Smooth muscle cell (in vitro differentiated cells): ENCODE results near the gene GPR62. TPM values are rescaled to one million over a fixed set of nuclear protein-coding genes. Genes with fewer than 3 reads are reported as not detected.

Source experiments
- DNase-seq: peaks from one replicate; lab custom pipeline; 2025; ENCODE audit not compliant: unreplicated experiment; lab: John Stamatoyannopoulos, UW
- H2AFZ ChIP-seq: fragments of 200-600 bp; sonication (generic); 2 replicates; pipeline ENCODE4 v1.6.0; 2016; ENCODE audit warnings: antibody characterized with exemption, low read depth, mild to moderate bottlenecking
- H3F3A ChIP-seq: fragments of 200-600 bp; sonication (generic); 2 replicates; pipeline ENCODE4 v1.6.0; 2017; ENCODE audit warnings: antibody characterized with exemption, low read depth
- H3K27ac ChIP-seq: fragments of 200-600 bp; sonication (generic); 2 replicates; pipeline ENCODE4 v1.5.1; 2016; ENCODE audit warnings: low read depth, mild to moderate bottlenecking
- H3K27me3 ChIP-seq: fragments of 200-600 bp; sonication (generic); 2 replicates; pipeline ENCODE4 v1.6.1; 2016; ENCODE audit warnings: low read depth, mild to moderate bottlenecking
- H3K36me3 ChIP-seq: fragments of 200-600 bp; sonication (generic); 2 replicates; pipeline ENCODE4 v1.5.1; 2016; ENCODE audit warnings: low read depth
- H3K4me1 ChIP-seq: fragments of 200-600 bp; sonication (generic); 2 replicates; pipeline ENCODE4 v1.5.1; 2016; ENCODE audit warnings: low read depth
- H3K4me2 ChIP-seq: fragments of 200-600 bp; sonication (generic); 2 replicates; pipeline ENCODE4 v1.6.0; 2016; ENCODE audit warnings: mild to moderate bottlenecking
- H3K4me3 ChIP-seq: fragments of 200-600 bp; sonication (generic); 2 replicates; pipeline ENCODE4 v1.5.1; 2016; ENCODE audit warnings: mild to moderate bottlenecking
- H3K79me2 ChIP-seq: fragments of 200-600 bp; sonication (generic); 2 replicates; pipeline ENCODE4 v1.6.0; 2016; ENCODE audit warnings: low read depth, mild to moderate bottlenecking
- H3K9ac ChIP-seq: fragments of 200-600 bp; sonication (generic); 2 replicates; pipeline ENCODE4 v1.6.0; 2016; ENCODE audit warnings: low read depth
- H3K9me3 ChIP-seq: fragments of 200-600 bp; sonication (generic); replicated peaks from 2 replicates; pipeline ENCODE4 v1.5.1; 2016; ENCODE audit warnings: low read depth
- H4K20me1 ChIP-seq: fragments of 200-600 bp; sonication (generic); 2 replicates; pipeline ENCODE4 v1.6.0; 2016; ENCODE audit warnings: low read depth
- WGBS: methylation state at CpG from one replicate; pipeline ENCODE4 v1.1.7; 2016; ENCODE audit warnings: low lambda C conversion rate; 5-methylcytosine and 5-hydroxymethylcytosine counted together
- polyA plus RNA-seq: library from polyadenylated mRNA; unstranded; fragments of >200 nt; fragmentation: Nextera tagmentation; extraction: Ambion mirVana; gene quantifications from 2 replicates; pipeline ENCODE4 v1.2.1, GENCODE V29; 2016
- total RNA-seq: library from RNA; depleted of rRNA; stranded (reverse); fragments of >200 nt; gene quantifications from 2 replicates; pipeline ENCODE4 v1.2.3, GENCODE V29; 2014
- TF ChIP-seq, protein P1 (sequence below): fragments of 200-600 bp; sonication (generic); IDR thresholded peaks from 2 replicates; pipeline ENCODE4 v1.5.1; 2017; ENCODE audit warnings: borderline replicate concordance, mild to moderate bottlenecking, antibody characterized with exemption; ENCODE audit not compliant: insufficient read depth, poor library complexity, severe bottlenecking

The GPR62 gene
- total and polyA plus RNA-seq, 2 experiments from 2014 or later, result 0.09 to 0.18 TPM

DNA sequence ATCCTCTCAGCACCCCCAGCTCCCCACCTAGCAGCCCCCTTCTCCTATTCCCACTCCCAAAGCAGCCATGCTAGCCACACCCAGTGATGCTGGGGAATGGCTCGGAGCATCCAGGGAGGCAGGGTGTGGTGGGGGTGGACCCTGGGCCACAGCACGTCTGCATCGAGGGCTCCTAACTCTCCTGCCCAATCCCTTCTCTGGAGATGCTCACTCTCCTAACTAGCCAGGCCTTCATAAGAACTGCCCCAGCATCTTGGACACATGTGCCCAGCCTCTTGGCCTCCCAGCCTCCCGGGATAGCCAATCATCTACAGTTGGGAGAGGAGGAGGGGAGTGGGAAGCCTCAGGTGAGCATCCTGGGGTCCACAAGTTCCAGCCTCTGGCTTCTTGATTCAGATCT lies 9.3 kb downstream of the GPR62 start:
- Histone ChIP-seq H3K79me2 (peaks cover 36% of the 10 kb centered on the region), H3K9ac (no peak overlapping the region), H4K20me1 (peaks cover 45% of the 10 kb centered on the region), H3F3A (peaks cover 11% of the 10 kb centered on the region), H3K4me2 (no peak overlapping the region), H3K4me3 (no peak overlapping the region), H3K9me3 (no peaks in the 10 kb centered on the region), H3K27ac (no peak overlapping the region), H3K36me3 (no peaks in the 10 kb centered on the region), H3K27me3 (no peaks in the 10 kb centered on the region), H2AFZ (no peak overlapping the region), H3K4me1 (peaks cover 45% of the 10 kb centered on the region)
- no peak for DNase-seq
- TF ChIP-seq, protein P1, sequence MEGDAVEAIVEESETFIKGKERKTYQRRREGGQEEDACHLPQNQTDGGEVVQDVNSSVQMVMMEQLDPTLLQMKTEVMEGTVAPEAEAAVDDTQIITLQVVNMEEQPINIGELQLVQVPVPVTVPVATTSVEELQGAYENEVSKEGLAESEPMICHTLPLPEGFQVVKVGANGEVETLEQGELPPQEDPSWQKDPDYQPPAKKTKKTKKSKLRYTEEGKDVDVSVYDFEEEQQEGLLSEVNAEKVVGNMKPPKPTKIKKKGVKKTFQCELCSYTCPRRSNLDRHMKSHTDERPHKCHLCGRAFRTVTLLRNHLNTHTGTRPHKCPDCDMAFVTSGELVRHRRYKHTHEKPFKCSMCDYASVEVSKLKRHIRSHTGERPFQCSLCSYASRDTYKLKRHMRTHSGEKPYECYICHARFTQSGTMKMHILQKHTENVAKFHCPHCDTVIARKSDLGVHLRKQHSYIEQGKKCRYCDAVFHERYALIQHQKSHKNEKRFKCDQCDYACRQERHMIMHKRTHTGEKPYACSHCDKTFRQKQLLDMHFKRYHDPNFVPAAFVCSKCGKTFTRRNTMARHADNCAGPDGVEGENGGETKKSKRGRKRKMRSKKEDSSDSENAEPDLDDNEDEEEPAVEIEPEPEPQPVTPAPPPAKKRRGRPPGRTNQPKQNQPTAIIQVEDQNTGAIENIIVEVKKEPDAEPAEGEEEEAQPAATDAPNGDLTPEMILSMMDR, result no peak
- WGBS, result 86% methylated on average over 4 of the region's 4 CpGs

DNA sequence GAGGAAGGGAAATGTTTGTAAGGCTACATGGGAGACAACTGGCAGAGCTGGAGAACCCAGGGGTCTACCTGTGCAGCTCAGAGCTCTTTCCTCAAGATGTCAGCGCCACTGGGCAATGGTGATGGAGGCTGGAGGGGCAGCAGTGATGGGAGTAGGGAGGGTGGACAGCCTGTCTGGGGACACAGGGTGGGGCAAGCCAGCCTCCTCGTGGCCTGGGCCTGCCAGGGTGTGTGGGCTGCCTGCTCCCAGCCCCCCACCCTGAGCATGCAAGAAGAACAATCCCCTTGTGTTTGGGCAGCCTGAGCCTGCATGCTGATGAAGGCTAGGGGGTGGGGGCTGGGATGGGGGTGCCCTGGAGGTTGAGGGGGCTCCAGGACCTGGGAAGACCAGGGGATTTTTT lies 10.8 kb downstream of the GPR62 start:
- Histone ChIP-seq H3K4me2 (peak overlapping the region; percentile 86), H3K36me3 (no peaks in the 10 kb centered on the region), H3K4me1 (peaks cover 45% of the 10 kb centered on the region), H3K9ac (no peak overlapping the region), H3K79me2 (peaks cover 36% of the 10 kb centered on the region), H2AFZ (no peak overlapping the region), H3K27me3 (no peaks in the 10 kb centered on the region), H3F3A (peaks cover 11% of the 10 kb centered on the region), H3K9me3 (no peaks in the 10 kb centered on the region), H3K4me3 (peak overlapping the region; percentile 79), H3K27ac (no peak overlapping the region), H4K20me1 (peaks cover 45% of the 10 kb centered on the region)
- whole genome bisulfite sequencing, result 68% methylated on average over 2 of the region's 2 CpGs
- no peak for DNase-seq
- TF ChIP-seq, protein P1, result no peak

DNA sequence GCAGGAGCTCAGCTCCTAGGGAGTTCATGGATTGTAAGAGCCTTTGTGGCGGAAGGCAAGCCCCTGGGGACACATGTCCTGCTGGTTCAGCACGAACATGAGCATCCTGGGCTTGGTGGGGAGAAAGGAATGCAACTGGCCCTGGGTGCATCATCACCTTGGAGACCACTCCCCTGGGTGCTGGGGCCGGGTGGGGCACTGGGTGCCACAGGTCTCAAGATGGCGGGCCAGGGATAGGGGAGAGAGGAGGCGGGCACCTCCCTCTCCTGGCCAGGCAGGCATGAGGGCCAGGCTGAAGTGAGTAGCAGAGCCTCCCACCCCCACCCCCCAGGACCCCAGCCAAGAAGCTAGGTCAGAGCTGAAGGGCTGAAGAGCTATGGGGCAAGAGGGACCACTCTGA lies 11.3 kb downstream of the GPR62 start:
- TF ChIP-seq, protein P1, result no peak
- H3K27me3 ChIP-seq, result no peaks in the 10 kb centered on the region
- H3F3A ChIP-seq, result peaks cover 11% of the 10 kb centered on the region
- H3K4me2 ChIP-seq, result peak overlapping the region; percentile 86
- no peak overlapping the region for H2AFZ ChIP-seq
- peaks cover 45% of the 10 kb centered on the region for H3K4me1 ChIP-seq
- no peaks in the 10 kb centered on the region for H3K36me3 ChIP-seq
- H3K79me2 ChIP-seq, result peaks cover 36% of the 10 kb centered on the region
- H3K4me3 ChIP-seq, result peak overlapping the region; percentile 79
- no peaks in the 10 kb centered on the region for H3K9me3 ChIP-seq
- peak overlapping the region; percentile 71 for H3K9ac ChIP-seq
- no peak for DNase-seq
- H3K27ac ChIP-seq, result no peak overlapping the region
- peaks cover 43% of the 10 kb centered on the region for H4K20me1 ChIP-seq
- 86% methylated on average over 3 of the region's 5 CpGs for WGBS

DNA sequence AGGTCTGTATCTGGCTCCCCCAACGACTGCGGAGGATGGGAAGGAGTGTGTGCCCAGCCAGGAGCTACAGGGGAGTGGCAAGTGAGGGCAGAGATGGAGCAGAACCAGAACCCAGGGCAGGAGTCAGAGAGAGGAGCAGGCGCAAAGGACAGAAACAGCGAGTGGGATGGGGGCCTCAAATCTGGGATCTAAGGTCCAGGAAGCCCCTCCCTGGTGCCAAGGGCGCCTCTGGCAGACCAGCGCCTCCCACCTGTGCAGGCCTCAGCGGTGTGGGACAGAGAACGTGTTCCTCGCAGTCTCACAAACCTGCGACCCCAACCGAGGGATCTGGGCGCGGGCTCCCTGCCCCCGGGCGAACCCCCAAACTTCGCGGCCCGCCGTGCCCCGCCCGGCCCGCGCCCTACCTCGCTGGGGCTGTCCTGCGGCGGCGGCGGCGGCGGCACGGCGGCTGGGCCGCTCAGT lies 11.8 kb downstream of the GPR62 start:
- DNase-seq, result no peak
- H3F3A ChIP-seq, result peaks cover 11% of the 10 kb centered on the region
- peaks cover 39% of the 10 kb centered on the region for H4K20me1 ChIP-seq
- peak overlapping the region; percentile 71 for H3K9ac ChIP-seq
- H3K4me1 ChIP-seq, result peaks cover 45% of the 10 kb centered on the region
- no peaks in the 10 kb centered on the region for H3K27me3 ChIP-seq
- H3K36me3 ChIP-seq, result no peaks in the 10 kb centered on the region
- peak overlapping the region; percentile 86 for H3K4me2 ChIP-seq
- H3K9me3 ChIP-seq, result no peaks in the 10 kb centered on the region
- H2AFZ ChIP-seq, result peak overlapping the region; percentile 54
- TF ChIP-seq, protein P1, result no peak
- H3K27ac ChIP-seq, result peak overlapping the region; percentile 31
- WGBS, result 10% methylated on average over 22 of the region's 33 CpGs
- peak overlapping the region; percentile 79 for H3K4me3 ChIP-seq
- H3K79me2 ChIP-seq, result peaks cover 36% of the 10 kb centered on the region
